GM13977 (cell line): Measurements from ENCODE around the gene HGFAC.

ENCODE experiments used
- DNase-seq: peaks from one replicate; pipeline ENCODE4 v3.0.0; 2012; ENCODE audit warnings: low spot score
- in situ Hi-C: fragments of 300-500 bp; cut with MboI; formaldehyde crosslinking; loops from one replicate; pipeline ENCODE4 v1.12.0; 2022; ENCODE audit warnings: low sequenced_read_pairs, low pct_unique_long_range_greater_than_20kb, mixed read lengths, inconsistent platforms; ENCODE audit not compliant: unreplicated experiment
- TF ChIP-seq, protein P1 (sequence below): IDR thresholded peaks from 2 replicates; pipeline ENCODE4 v1.5.1; 2012; ENCODE audit warnings: mild to moderate bottlenecking, control low read depth; ENCODE audit not compliant: insufficient read depth; ENCODE audit errors: extremely low read depth, missing control alignments

The HGFAC gene

DNA sequence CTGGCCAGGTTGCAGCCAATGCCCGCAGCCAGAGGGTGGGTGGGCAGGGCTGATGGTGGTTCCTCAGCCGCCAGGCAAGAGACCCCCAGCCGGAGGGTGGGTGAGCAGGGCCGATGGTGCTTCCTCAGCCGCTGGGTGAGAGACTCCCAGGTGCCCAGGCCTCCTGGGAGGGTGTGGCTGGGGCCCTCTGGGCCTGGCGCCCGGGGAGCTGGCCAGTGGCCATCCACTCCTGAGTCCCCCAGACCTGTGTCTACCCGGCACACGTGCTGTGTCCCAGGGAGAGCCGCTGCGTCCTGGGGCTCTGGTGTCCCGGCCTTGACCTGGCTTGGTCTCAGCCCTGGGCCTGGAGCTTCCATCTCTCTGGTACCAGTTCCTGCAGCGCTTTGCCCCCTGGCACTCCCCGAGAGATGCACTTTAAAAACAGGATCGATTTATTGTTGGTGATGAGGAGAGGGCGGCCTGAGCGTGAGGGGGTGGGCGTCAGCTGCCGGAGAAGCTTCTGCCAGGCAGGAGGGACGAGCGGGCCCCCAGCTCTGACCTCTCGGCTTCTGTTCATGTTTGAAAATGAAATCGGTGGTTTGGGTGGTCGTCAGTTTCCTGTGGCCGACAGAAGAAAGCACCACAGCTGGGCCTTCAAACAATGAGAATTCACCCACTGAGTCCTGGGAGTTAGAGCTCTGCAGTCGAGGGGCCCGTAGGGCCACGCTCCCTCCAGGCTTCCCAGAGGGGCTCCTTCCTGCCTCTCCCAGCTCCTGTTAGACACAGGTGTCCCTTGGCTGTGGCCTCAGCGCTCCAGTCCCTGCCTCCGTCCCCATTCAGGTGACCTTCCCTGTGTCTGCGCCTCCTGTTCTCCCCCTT lies 27.8 kb downstream of the HGFAC start:
- DNase-seq = no peak
- in situ Hi-C loops = no loop called here
- TF ChIP-seq, protein P1, sequence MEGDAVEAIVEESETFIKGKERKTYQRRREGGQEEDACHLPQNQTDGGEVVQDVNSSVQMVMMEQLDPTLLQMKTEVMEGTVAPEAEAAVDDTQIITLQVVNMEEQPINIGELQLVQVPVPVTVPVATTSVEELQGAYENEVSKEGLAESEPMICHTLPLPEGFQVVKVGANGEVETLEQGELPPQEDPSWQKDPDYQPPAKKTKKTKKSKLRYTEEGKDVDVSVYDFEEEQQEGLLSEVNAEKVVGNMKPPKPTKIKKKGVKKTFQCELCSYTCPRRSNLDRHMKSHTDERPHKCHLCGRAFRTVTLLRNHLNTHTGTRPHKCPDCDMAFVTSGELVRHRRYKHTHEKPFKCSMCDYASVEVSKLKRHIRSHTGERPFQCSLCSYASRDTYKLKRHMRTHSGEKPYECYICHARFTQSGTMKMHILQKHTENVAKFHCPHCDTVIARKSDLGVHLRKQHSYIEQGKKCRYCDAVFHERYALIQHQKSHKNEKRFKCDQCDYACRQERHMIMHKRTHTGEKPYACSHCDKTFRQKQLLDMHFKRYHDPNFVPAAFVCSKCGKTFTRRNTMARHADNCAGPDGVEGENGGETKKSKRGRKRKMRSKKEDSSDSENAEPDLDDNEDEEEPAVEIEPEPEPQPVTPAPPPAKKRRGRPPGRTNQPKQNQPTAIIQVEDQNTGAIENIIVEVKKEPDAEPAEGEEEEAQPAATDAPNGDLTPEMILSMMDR = no peak

DNA sequence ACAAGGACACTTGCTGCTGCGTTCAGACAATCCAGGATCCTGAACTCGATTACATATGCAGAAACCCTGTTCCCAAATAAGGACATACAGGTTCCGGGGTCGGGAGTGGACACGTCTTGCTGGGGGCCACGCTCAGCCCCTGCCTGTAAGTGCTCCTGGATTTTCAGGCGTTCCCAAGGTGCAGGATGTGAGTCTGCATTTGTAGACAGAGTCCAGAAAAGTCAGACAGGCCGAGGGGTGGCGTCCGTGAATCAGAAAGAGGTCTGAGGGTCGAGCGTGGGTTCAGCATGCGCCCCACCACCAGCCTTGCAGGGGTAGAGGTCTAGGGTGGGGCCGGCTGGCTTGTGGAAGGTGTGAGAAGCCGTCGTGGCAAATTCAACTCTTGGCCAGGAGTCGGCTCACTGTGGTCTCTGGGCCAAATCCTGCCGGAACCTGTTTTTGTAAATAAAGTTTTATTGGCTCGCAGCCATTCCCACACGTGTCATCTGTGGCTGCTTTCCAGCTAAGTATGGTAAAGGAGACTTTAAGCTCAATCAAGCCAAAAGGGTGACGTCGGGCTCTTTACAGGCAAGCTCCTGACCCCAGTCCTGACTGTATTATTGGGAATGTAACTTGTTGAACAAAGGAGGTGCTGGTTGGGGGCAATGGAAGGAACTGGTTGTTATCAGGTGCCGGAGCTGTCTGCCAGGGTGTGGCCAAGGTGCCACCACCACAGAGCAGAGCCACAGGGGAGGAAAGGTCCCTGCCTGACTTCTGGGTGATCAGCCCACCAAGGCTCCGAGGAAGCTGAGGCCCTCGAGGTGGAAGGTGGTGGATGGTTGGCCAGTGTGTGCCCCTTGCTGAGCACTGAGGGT lies 28.7 kb downstream of the HGFAC start:
- in situ Hi-C loops = no loop called here
- TF ChIP-seq, protein P1 = no peak
- DNase-seq = no peak

DNA sequence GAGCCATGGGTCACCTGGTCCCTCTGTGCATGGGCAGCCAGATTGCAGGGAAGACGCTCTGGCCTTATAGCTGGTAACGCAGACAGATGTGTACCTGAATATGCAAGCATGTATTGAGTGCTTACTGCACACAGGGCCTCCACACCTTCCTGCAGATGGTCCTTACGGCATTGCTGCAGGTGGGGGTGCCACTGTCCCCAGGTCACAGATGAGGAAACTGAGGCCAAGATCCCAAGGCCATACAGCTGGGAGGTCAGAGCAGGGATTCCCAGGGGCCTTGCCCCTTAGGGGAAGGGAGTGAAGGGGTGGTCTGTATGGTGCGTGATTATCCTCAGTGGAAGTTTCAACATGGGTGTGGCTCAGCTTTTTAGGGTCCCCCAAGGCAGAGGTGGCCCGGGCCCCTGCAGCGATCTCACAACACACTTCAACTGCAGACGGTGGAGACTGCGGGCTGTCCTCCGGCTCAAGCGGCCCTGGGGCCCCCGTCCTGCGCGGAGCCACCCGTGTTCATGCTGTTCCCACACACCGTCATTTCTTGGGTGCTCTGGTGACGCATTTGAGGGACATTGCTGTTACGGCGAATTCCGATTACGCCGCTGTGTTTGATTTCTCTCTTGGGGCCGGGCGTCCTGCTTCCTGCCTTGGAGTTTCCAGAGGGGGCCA lies 29.5 kb downstream of the HGFAC start:
- DNase-seq = no peak
- in situ Hi-C loops = no loop called here
- TF ChIP-seq, protein P1 = no peak

DNA sequence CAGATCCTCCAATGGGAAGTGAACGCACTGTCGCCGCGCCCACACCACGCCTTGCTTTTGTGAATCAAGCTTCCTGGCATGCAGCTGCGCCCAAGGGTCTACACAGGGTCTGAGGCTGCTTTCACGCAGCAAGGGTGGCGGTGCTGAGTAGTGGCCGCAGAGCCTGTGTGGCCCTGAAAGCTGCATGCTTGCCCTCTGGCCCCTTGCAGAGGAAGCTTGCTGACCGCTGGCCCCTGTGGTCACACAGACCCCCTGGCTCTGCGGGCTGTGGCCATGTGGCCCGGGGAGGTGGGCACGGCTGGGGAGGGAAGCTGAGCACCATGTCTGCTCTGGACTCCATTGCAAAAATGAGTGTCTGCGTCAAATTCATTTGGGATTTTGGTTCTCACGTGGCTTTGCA lies 30.1 kb downstream of the HGFAC start:
- in situ Hi-C loops = no loop called here
- DNase-seq = no peak
- TF ChIP-seq, protein P1 = no peak

DNA sequence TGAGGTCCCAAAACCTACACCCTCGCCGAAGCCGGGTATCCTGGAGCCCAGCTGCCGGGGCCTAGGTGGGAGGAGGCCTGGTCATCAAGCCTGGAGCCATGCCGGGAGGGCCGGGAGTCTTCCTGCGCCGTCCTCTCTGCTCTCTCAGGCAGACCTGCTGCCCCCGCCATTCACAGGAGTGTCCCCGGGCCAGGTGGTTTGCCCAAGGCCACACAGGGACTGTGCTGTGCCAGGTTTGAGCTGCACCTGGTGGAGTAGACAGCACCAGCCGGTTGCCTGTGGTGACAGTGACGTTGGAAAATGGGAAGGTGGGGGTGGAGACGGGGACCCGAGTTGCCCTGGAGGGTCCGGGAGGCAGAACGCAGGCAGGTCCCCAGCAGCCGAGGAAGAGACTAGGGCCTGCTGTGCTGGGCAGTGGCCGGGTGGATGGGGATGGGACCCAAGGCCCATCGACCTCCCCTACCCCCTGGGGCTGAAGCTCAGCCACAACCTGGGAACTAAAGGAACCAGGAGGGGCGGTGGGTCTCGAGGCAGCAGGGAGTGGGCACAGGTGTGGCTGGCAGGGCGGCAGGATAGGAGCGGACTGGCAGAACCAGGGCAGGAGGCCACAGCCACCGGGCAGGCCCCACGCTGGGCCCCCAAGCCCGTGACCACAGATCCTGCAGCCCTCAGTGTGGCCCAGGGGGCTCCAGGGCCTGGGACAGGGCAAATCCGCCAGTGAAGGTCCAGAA lies 30.8 kb downstream of the HGFAC start:
- TF ChIP-seq, protein P1 = no peak
- in situ Hi-C loops = no loop called here
- no peak for DNase-seq
